ENCODE data around the gene ZNF366.

The ZNF366 gene

GRCh38 chr5:72438141-72438540 lies 69.1 kb downstream of the ZNF366 start:
- ChIA-PET CTCF (interaction anchor here (1.8 to 4.4 kb wide), 3 partner anchors 12 to 75 kb away, joined by 4 to 12 read pairs (median 8); no protein-coding TSS in a partner anchor), POLR2A (no interaction called here)
- TF ChIP-seq, protein P1, sequence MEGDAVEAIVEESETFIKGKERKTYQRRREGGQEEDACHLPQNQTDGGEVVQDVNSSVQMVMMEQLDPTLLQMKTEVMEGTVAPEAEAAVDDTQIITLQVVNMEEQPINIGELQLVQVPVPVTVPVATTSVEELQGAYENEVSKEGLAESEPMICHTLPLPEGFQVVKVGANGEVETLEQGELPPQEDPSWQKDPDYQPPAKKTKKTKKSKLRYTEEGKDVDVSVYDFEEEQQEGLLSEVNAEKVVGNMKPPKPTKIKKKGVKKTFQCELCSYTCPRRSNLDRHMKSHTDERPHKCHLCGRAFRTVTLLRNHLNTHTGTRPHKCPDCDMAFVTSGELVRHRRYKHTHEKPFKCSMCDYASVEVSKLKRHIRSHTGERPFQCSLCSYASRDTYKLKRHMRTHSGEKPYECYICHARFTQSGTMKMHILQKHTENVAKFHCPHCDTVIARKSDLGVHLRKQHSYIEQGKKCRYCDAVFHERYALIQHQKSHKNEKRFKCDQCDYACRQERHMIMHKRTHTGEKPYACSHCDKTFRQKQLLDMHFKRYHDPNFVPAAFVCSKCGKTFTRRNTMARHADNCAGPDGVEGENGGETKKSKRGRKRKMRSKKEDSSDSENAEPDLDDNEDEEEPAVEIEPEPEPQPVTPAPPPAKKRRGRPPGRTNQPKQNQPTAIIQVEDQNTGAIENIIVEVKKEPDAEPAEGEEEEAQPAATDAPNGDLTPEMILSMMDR (IDR thresholded peaks at IDR 0.05; ENCODE audit: insufficient read depth, low read length, missing control alignments), result no peak
- no peak for DNase-seq (ENCODE audit: low read depth, low spot score)
- no peak overlapping the region for H3K4me3 ChIP-seq (ENCODE audit: low read depth, low read length)

DNA sequence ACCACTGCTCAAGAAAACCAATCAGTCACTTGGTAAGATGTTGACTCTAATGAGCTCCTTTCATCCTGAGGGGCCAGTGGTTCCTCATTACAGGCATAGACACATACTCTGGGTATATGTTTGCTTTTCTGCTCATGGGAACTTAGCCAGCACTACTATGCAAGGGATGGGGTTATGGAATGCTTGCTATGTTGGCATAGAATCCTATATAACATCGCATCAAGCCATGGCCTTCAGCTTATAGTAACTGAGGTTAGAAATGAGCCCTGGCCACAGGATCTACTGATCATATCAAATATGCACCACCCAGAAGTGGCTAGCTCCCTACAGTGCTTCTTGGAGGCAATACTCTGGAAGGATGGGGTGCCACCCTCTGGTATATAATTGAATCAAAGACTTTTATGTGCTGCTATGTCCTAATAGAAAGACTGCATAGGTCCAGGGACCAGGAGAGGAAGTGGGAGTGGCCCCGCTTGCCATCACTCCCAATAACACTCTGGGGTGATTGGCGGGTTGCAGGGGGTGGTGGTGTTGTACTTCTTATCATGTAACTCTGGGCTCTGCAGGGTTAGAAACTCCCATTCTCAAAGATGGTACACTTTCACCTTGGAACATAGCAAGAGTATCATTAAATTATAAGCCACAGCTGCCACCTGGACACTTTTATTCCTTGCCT lies 70.3 kb downstream of the ZNF366 start:
- H3K4me3 ChIP-seq (ENCODE audit: low read depth, low read length), result no peak overlapping the region
- peak; percentile 74 for DNase-seq (ENCODE audit: low read depth, low spot score)
- CTCF ChIA-PET, result interaction anchor here (1.0 to 3.2 kb wide), 2 partner anchors 12 to 13 kb away, joined by 4 to 8 read pairs; no protein-coding TSS in a partner anchor
- POLR2A ChIA-PET, result no interaction called here
- TF ChIP-seq, protein P1 (IDR thresholded peaks at IDR 0.05; ENCODE audit: insufficient read depth, low read length, missing control alignments), result no peak

GRCh38 chr5:72434781-72435437 lies 72.3 kb downstream of the ZNF366 start:
- ChIA-PET POLR2A (no interaction called here), CTCF (interaction anchor here (0.6 kb wide), 1 partner anchor 69 kb away, joined by 3 read pairs; no protein-coding TSS in a partner anchor)
- TF ChIP-seq, protein P1 (IDR thresholded peaks at IDR 0.05; ENCODE audit: insufficient read depth, low read length, missing control alignments), result no peak
- H3K4me3 ChIP-seq (ENCODE audit: low read depth, low read length), result no peak overlapping the region
- no peak for DNase-seq (ENCODE audit: low read depth, low spot score)

DNA sequence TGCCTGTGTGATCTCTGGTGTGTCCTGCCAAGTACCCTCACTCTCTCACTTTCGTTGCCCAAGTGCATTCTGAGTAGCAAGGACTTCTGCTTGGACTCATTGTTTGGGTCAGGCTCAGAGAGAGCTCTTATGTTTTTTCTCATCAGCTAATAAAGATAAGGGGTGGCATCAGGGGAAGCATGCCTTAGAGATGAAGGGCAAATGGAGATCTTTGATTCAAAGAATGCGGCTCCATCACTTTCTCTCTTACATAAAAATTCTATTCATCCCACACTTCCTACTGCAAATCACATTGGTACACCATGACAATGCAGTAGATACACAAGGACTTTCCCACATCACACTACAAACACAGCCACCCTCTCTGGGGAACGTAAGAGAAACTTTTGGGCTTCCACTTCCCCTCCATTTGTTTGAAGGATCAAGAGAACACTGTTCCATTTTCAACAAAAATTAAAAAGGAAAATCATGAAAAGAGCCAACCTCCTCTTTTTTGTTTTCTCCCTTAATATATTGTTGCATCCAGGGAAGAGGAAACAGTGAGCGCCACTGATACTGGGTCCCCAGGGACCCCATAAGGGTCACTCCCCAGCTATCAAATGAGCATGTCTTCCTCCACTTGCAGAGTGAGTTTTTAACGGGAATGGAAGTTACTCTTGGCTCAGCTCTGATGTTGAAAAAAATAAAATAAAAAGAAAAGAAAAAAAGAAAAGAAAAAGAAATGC lies 73.0 kb downstream of the ZNF366 start:
- ChIA-PET POLR2A (no interaction called here), CTCF (interaction anchor here (1.5 kb wide), 1 partner anchor 68 kb away, joined by 4 read pairs; no protein-coding TSS in a partner anchor)
- H3K4me3 ChIP-seq (ENCODE audit: low read depth, low read length), result no peak overlapping the region
- TF ChIP-seq, protein P1 (IDR thresholded peaks at IDR 0.05; ENCODE audit: insufficient read depth, low read length, missing control alignments), result no peak
- DNase-seq (ENCODE audit: low read depth, low spot score), result no peak

- no peak overlapping the region for H3K4me3 ChIP-seq (ENCODE audit: low read depth, low read length)
- ChIA-PET POLR2A (no interaction called here), CTCF (interaction anchor here (1.1 to 1.5 kb wide), 2 partner anchors 17 to 67 kb away, joined by 3 to 4 read pairs; no protein-coding TSS in a partner anchor)
- TF ChIP-seq, protein P1 (IDR thresholded peaks at IDR 0.05; ENCODE audit: insufficient read depth, low read length, missing control alignments), result no peak
- DNase-seq (ENCODE audit: low read depth, low spot score), result no peak
These were observed 73.7 kb downstream of the ZNF366 start for GRCh38 chr5:72433522-72433921.

GRCh38 chr5:72428669-72429068 lies 78.5 kb downstream of the ZNF366 start:
- ChIA-PET POLR2A (no interaction called here), CTCF (interaction anchor here (2.4 kb wide), 1 partner anchor 16 kb away, joined by 7 read pairs; no protein-coding TSS in a partner anchor)
- TF ChIP-seq, protein P1 (IDR thresholded peaks at IDR 0.05; ENCODE audit: insufficient read depth, low read length, missing control alignments), result no peak
- H3K4me3 ChIP-seq (ENCODE audit: low read depth, low read length), result no peak overlapping the region
- no peak for DNase-seq (ENCODE audit: low read depth, low spot score)

All from AG04449 (cell line).